22Rv1 (cell line): ENCODE results near the gene MYH15.

Experiments used
- H3K27ac ChIP-seq: fragments of 450-650 bp; 2 replicates; pipeline ENCODE4 v1.5.1; 2017
- ZFX ChIP-seq: fragments of 450-650 bp; IDR thresholded peaks from 2 replicates; pipeline ENCODE4 v1.6.1; 2017; ENCODE audit warnings: antibody characterized with exemption, borderline replicate concordance
- TF ChIP-seq, protein P1 (sequence below): fragments of 450-650 bp; IDR thresholded peaks from 2 replicates; pipeline ENCODE4 v1.5.1; 2017; ENCODE audit warnings: mild to moderate bottlenecking

MYH15 gene

DNA sequence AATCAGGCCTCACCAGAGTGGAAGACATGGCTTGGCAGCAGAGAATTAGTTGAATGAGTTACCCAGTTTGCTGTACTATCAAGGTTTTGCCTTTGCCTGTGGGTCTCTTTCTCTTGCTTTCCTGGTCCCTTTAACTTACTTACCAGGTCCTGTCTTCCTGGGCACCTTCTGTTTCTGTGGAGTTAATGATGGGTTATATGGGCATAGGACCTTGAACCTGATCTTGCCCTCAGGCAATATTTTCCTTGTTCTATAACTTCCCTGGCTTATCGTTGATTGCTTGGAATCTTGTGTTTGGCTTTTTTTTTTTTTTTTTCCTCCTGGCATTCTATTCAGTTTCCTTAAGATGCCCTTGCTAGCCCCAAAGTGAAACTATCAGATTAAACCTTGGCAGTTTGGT, 107.2 kb downstream of the MYH15 start:
- peak overlapping the region; percentile 13; the same call in 1 of the 2 replicates for H3K27ac ChIP-seq
- TF ChIP-seq, protein P1, sequence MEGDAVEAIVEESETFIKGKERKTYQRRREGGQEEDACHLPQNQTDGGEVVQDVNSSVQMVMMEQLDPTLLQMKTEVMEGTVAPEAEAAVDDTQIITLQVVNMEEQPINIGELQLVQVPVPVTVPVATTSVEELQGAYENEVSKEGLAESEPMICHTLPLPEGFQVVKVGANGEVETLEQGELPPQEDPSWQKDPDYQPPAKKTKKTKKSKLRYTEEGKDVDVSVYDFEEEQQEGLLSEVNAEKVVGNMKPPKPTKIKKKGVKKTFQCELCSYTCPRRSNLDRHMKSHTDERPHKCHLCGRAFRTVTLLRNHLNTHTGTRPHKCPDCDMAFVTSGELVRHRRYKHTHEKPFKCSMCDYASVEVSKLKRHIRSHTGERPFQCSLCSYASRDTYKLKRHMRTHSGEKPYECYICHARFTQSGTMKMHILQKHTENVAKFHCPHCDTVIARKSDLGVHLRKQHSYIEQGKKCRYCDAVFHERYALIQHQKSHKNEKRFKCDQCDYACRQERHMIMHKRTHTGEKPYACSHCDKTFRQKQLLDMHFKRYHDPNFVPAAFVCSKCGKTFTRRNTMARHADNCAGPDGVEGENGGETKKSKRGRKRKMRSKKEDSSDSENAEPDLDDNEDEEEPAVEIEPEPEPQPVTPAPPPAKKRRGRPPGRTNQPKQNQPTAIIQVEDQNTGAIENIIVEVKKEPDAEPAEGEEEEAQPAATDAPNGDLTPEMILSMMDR, result no peak
- TF ChIP-seq ZFX, result no peak

DNA sequence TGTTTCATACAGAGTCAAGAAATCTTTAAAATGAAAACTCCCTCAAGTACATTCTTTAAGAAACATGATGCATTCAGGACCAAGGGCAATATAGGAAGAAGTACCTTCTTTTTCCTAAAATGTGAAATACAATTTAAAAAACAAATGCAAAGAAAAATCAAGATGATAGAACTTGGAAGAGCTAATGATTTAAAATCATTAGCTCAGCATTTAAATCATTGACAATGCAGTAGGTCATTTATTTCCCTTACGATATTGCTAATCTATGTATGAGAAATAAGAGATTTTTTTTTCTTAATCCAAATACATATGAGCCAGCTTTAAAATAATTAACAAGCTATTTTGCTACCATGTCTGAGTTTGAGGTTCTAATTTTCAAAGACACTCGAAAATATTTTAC, 108.6 kb downstream of the MYH15 start:
- no peak overlapping the region for H3K27ac ChIP-seq
- TF ChIP-seq, protein P1, result no peak
- TF ChIP-seq ZFX, result no peak

DNA sequence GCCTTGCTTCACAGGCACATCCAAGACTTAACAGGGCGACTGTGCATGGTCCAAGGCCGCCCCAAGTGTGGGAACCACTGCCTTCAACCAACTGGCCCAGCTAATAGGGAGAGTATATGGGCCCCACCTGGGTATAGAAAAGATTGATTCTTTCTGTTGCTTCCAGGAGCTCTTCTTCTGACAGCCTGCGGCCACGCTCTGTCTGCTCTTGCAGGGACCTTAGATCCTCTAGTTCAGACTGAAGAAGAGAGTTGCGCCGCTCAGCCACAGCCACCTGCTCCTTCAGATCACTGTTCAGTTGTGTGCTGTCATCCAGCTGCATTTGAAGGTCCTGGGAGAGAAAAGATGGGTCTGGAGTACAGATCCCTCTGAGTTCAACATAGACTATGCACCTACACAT, 111.9 kb downstream of the MYH15 start:
- TF ChIP-seq, protein P1, result no peak
- no peak for TF ChIP-seq ZFX
- no peak overlapping the region for H3K27ac ChIP-seq

DNA sequence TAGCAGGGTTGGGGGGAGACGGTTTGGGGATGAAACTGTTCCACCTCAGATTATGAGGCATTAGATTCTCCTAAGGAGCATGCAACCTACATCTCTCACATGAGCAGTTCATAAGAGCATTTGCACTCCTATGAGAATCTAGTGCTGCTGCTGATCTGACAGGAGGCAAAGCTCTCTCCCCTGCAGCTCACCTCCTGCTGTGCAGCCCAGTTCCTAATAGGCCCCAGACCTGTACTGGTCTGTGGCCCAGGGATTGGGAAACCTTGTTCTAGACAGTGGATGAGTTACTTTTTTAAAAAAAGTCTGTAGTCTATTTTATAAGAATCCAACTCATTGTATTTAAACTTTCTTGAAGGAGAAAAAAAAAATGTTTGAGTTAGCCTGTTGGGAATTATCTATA, 114.1 kb downstream of the MYH15 start:
- H3K27ac ChIP-seq, result no peak overlapping the region

DNA sequence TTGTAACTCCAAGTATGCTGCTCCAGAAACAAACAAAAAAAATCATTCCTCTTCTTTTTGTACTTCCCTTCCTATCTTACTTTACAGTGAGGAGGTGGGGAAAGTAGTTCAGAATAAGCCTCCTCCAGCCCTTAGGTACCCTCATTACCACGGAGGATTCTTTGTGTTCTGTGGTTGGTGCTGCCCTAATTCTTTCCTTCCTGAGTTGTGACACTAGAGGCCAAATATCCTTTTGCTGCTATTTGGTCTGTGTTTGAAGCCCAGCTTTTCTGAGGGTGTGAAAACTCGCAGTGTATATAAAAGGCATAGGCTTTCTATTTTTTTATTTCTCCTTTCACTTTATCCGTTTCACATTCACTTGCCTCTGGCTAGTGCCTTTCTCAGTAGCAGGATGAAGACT, 115.8 kb downstream of the MYH15 start:
- no peak overlapping the region for H3K27ac ChIP-seq
- no peak for TF ChIP-seq ZFX
- TF ChIP-seq, protein P1, result no peak

More for the DNA sequence above, 114.1 kb downstream of the MYH15 start:
- TF ChIP-seq, protein P1, result no peak
- no peak for TF ChIP-seq ZFX

DNA sequence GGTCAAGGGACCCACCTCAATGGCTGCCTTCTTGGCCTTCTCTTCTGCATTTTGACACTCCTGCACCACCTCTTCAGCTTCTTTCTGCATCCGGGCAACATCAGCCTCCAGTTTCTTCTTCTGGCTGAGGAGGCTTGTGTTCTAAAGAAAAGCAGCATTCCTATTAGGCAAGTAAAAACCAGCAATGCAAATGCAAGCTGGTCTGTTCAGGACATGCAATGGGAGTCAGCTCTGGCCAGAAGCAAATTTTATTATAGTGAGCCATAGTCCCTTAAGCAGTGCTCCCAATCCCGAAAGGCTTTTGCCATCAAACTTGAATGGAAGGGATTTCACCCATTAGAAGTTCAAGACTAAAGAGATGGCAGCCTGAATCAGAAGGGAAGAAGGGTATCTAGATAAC, 116.4 kb downstream of the MYH15 start:
- H3K27ac ChIP-seq, result no peak overlapping the region
- TF ChIP-seq ZFX, result no peak
- TF ChIP-seq, protein P1, result no peak

DNA sequence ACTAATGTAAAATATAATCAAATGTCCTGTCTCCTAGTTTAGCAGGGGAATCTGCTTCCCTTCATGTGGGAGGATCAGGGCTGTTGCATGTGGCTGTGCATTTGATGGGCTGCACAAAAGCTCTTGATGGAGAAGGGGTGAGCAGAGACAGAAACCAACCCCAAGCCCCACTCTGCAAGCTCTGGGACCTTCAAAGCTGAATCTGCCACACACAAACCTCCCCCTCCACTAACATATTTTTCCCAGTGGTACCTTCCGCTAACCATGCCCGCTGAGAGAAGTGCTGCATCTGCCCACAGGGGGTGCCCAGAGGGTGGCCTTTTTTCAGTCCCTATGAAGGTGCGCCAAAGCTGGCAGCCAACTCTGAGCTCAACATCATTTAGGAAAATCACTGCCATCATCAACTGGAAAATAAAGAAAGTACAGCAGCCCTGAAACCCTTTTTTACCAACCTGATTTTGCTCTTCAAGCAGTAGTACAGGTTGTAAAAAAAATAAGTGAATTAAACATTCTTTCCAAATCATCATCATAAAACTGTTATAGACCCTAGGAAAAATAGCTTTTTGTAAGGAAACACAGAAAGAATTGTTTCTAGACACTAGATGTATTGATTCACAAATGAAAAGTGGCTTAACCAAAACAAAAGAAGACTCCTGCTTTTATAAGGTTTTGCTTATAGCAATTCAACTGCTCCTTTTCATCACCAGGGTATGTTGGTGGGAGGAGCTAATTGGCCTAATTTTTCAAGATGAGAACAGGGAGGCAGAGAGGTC, 117.1 kb downstream of the MYH15 start:
- no peak for TF ChIP-seq ZFX
- TF ChIP-seq, protein P1, result no peak
- H3K27ac ChIP-seq, result no peak overlapping the region
